Medulla oblongata (tissue), 1 donor: Measurements from ENCODE around the gene MDH2.
"Not testable (repeated sequence)": the region's sequence is repeated elsewhere in the genome, so short reads cannot be mapped to it uniquely, and the experiment has no call there.

Experiments used
- DNase-seq: peaks from one replicate; pipeline ENCODE4 v3.0.0-alpha.2; 2015; ENCODE audit errors: extremely low spot score

MDH2 gene

DNA sequence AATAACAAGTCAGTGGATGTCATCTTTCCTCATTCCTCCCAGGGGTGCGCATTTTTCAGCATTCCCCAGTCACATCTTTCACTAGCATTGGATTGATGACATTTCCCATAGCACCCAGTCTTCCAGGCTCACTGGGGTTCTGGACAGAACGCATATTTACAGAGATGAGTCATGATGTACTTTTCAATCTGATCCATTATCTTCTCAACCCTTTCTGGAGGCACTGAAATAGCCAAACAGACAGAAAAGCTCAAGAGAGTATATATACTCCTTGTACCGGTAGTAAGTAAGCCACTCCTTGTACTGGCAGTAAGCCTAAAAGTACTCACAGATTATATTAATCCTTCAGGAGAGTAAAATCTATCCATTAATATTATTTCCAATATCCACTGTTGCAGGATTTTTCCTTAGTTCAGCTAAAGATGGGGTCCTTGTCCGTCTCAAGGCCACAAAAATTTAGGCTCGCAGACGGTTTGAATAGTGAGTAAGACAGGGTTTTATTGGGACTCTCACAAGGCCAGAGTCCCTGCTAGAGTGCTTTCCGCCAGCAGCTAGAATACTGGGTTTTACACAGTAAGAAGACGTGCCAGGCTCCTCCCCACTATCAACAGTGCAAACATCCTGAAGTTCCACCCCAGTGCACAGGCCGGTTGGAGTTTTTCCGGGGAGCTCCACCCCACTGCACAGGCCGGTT lies 60.8 kb downstream of the MDH2 start:
- no peak for DNase-seq

DNA sequence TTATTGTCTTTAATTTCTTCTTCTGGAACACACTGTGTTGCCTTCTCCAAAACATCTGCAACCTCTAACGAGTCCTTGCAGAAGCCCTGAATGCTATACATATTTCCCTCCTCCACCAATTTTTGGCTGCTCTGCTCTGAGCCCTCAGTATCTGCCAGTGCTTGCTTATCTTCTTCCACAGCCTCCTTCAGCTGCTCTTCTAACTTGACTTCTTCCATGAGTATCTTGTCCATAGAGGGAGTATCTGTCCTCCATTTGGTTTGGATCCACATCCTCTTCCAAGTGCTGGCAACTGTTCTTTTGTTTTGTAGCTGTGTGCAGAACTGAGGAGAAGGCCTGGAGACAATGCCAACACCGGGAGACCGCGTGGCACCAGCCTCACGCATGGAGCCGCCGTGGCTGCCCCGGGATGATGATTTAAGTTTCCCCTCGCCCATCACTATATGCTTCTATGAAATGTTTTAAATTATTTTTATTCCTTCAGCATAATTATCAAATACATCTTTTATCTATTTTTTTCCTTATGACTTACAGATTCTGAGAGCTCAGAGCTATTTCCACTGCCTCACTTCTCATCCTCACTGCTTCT lies 65.2 kb downstream of the MDH2 start:
- DNase-seq, result not testable (repeated sequence)

DNA sequence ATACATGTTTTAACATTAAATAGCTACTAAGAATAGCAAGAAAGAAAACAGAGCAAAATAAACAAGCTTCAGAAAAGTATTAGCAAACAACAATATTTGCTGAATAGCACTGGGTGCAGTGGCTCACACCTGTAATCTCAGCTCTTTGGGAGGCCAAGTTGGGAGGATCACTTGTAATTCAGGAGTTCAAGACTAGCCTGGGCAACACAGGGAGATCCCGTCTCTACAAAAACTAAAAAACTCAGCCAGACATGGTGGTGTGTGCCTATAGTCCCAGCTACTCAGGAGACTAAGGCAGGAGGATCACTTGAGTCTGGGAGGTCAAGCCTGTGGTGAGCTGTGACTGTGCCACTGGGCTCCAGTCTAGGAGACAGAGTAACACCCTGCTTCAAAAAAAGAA lies 66.8 kb downstream of the MDH2 start:
- DNase-seq, result not testable (repeated sequence)
